Measurements from ENCODE around the gene PDXK. TPM values are rescaled to one million over a fixed set of nuclear protein-coding genes. Genes with fewer than 3 reads are reported as not detected.

Gene PDXK
- total and polyA plus RNA-seq, 7 donors = 22.1 to 88.5 (median 26.0) TPM

GRCh38 chr21:43777953-43778352 lies 59.0 kb downstream of the PDXK start:
- intact Hi-C loops (cut with DNase I) = loop anchor here (2.0 kb wide), 2 partner anchors 49 to 59 kb away; partner anchors contain the start of gene PDXK
- Histone ChIP-seq H3K4me3 (no peak overlapping the region), H3K36me3 (peaks cover 9 to 17% (median 14%) of the 10 kb centered on the region in 4 donors), H3K9me3 (no peaks in the 10 kb centered on the region), H3K27me3 (no peaks in the 10 kb centered on the region), H3K4me1 (peaks cover 0 to 21% (median 13%) of the 10 kb centered on the region in 4 donors), H3K27ac (no peak overlapping the region)
- WGBS, 2 donors = 97 to 98% methylated on average over 5 of the region's 5 CpGs
- TF ChIP-seq CTCF (IDR thresholded peaks at IDR 0.05) = no peak
- no peak for TF ChIP-seq POLR2AphosphoS5 (IDR thresholded peaks at IDR 0.05)
- TF ChIP-seq POLR2A (IDR thresholded peaks at IDR 0.05) = no peak
- no peak for TF ChIP-seq EP300 (IDR thresholded peaks at IDR 0.05)
- no peak for DNase-seq

- Histone ChIP-seq H3K9me3 (no peaks in the 10 kb centered on the region), H3K4me3 (no peak overlapping the region), H3K27me3 (no peaks in the 10 kb centered on the region), H3K36me3 (peaks cover 3 to 10% (median 7%) of the 10 kb centered on the region in 4 donors), H3K27ac (no peak overlapping the region), H3K4me1 (peaks cover 0 to 21% (median 13%) of the 10 kb centered on the region in 4 donors)
- intact Hi-C loops (cut with DNase I) = no loop called here
- 24 to 51% methylated on average over 20 of the region's 20 CpGs for WGBS, 2 donors
- no peak for TF ChIP-seq EP300 (IDR thresholded peaks at IDR 0.05)
- TF ChIP-seq POLR2AphosphoS5 (IDR thresholded peaks at IDR 0.05) = no peak
- no peak for TF ChIP-seq POLR2A (IDR thresholded peaks at IDR 0.05)
- TF ChIP-seq CTCF (IDR thresholded peaks at IDR 0.05) = no peak
- DNase-seq = no peak
These were observed 59.8 kb downstream of the PDXK start for GRCh38 chr21:43778469-43779335.

- Histone ChIP-seq H3K27me3 (no peaks in the 10 kb centered on the region), H3K4me1 (peaks cover 0 to 15% (median 8%) of the 10 kb centered on the region in 4 donors), H3K36me3 (no peaks in the 10 kb centered on the region), H3K4me3 (no peak overlapping the region), H3K27ac (no peak overlapping the region), H3K9me3 (no peaks in the 10 kb centered on the region)
- TF ChIP-seq POLR2A (IDR thresholded peaks at IDR 0.05) (no peak), EP300 (IDR thresholded peaks at IDR 0.05) (no peak), POLR2AphosphoS5 (IDR thresholded peaks at IDR 0.05) (no peak), CTCF (IDR thresholded peaks at IDR 0.05) (no peak)
- no peak for DNase-seq
- WGBS, 2 donors = 40 to 70% methylated on average over 5 of the region's 5 CpGs
- intact Hi-C loops (cut with DNase I) = no loop called here
These were observed 60.7 kb downstream of the PDXK start for GRCh38 chr21:43779660-43780059.

GRCh38 chr21:43781846-43782245 lies 62.9 kb downstream of the PDXK start:
- H3K4me1 ChIP-seq = peaks cover 0 to under 1% (median 0%) of the 10 kb centered on the region in 4 donors
- intact Hi-C loops (cut with DNase I) = no loop called here
- H3K9me3 ChIP-seq = no peaks in the 10 kb centered on the region
- 79 to 93% methylated on average over 6 of the region's 6 CpGs for WGBS, 2 donors
- no peak overlapping the region for H3K27ac ChIP-seq
- DNase-seq = no peak
- H3K27me3 ChIP-seq = no peaks in the 10 kb centered on the region
- TF ChIP-seq POLR2AphosphoS5 (IDR thresholded peaks at IDR 0.05) = no peak
- no peak for TF ChIP-seq CTCF (IDR thresholded peaks at IDR 0.05)
- TF ChIP-seq EP300 (IDR thresholded peaks at IDR 0.05) = no peak
- no peak for TF ChIP-seq POLR2A (IDR thresholded peaks at IDR 0.05)
- H3K36me3 ChIP-seq = no peaks in the 10 kb centered on the region
- H3K4me3 ChIP-seq = no peak overlapping the region

Measured in sigmoid colon (tissue), 7 donors.